AG09309 (cell line): ENCODE results near the gene UBC.

Experiments used
- DNase-seq: peaks from one replicate; pipeline ENCODE4 v3.0.0-alpha.2; 2010; ENCODE audit warnings: low read depth
- H3K4me3 ChIP-seq: 2 replicates; pipeline ENCODE4 v1.5.1; 2011; ENCODE audit warnings: mild to moderate bottlenecking, low read depth, low read length, moderate library complexity; ENCODE audit not compliant: control insufficient read depth
- TF ChIP-seq, protein P1 (sequence below): IDR thresholded peaks from 2 replicates; pipeline ENCODE4 v1.5.1; 2011; ENCODE audit warnings: mild to moderate bottlenecking, low read depth, low read length, inconsistent platforms; ENCODE audit not compliant: insufficient read depth, control insufficient read depth; ENCODE audit errors: missing control alignments

UBC gene

DNA sequence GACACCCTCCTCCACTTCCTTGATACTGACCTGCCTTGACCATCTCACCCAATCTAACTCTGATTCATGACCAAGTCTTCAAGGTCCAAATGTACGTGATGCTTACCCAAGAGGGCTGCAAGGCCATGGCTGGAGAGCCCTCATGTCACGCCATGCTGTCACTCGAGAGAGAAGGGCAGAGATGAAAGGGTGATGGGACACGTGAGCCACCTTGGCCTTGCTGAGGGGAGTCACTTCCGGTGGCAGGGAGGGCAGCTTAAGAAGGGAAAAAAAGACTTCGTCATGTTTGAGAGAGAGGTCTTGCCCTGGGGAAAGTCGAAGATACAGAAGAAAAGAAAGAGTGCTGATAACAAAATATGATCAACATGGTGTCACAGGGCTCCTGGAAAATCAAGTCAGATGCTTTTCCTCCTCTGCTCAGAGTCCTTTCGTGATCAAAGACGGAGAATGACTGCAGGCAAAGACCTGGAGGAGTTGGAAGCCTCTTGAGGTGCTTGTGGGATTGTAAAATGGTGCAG is 47.5 kb downstream of the UBC start:
- no peak for DNase-seq
- H3K4me3 ChIP-seq = no peak overlapping the region
- TF ChIP-seq, protein P1, sequence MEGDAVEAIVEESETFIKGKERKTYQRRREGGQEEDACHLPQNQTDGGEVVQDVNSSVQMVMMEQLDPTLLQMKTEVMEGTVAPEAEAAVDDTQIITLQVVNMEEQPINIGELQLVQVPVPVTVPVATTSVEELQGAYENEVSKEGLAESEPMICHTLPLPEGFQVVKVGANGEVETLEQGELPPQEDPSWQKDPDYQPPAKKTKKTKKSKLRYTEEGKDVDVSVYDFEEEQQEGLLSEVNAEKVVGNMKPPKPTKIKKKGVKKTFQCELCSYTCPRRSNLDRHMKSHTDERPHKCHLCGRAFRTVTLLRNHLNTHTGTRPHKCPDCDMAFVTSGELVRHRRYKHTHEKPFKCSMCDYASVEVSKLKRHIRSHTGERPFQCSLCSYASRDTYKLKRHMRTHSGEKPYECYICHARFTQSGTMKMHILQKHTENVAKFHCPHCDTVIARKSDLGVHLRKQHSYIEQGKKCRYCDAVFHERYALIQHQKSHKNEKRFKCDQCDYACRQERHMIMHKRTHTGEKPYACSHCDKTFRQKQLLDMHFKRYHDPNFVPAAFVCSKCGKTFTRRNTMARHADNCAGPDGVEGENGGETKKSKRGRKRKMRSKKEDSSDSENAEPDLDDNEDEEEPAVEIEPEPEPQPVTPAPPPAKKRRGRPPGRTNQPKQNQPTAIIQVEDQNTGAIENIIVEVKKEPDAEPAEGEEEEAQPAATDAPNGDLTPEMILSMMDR = no peak

DNA sequence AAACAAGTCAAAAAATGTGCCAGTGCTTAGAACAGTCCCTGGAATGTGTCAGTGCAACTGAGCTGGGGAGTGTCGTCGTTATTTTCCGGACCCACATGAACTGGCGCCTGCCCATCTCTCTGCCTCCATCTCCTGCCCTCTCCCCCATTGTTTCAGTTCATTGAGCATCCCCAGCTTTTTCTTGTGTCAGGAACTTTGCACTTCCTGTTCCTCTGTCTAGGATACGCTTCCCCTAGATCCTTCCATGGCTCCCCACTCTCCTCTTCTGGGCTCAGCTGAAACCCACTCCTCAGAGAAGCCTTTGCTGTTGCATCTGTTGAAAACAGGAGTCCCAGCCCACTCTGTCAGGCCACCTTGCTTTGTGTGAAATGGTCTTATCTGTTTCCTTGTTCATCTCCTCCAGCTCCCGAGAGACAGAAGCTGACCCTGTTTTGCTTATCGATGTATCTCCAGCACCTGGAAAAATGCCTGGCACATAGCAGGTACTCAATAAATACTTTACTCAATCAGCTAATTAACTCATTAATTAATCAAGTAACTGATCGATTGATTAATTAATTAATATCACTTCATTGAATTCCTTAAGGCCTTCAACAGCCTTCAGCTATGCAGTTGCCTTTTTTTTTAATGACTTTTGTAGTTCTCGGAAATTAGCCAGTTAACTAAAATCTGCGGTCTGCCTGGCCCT is 48.1 kb downstream of the UBC start:
- TF ChIP-seq, protein P1 = no peak
- H3K4me3 ChIP-seq = no peak overlapping the region
- no peak for DNase-seq

DNA sequence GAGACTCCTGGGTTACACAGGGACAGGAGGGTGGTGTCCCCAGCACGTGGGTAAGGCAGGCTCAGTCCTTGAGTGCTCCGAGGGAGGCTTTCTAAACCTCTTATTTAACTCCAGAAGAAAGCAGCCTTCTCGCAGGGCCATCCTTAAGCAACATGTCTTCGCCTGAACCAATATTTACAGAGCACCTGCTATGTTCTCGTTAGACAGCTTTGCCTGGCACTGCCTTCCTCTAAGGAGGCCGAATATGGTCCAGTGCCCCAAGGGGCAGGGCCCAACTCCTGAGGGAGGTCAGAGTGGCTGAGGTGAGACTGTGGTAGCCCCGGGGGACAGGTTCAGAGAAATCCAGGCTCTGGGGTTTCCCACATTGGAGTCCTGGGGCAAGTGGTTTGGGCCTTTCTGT is 48.7 kb downstream of the UBC start:
- H3K4me3 ChIP-seq = no peak overlapping the region
- DNase-seq = no peak
- TF ChIP-seq, protein P1 = no peak

DNA sequence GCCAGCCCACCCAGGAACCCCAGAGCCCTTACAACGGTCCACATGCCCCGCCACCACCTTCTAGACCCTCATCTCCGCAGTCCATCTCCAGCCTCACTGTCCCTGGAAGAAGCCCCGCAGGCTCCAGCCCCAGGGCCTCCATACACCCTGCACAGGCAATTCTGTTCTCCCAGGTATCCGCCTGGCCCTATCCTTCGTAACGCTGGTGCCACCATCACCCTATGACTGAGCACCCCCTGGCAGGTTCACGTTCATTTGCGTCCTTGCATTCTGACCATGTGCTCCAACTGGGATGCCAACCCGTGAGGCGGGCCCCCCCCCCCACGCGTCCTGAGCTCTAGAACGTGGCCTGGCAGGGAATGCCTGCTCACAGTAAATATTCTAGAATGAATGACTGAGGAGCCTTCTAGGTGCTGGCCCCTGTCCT is 50.1 kb downstream of the UBC start:
- DNase-seq = no peak
- H3K4me3 ChIP-seq = peak overlapping the region; percentile 53
- TF ChIP-seq, protein P1 = no peak

DNA sequence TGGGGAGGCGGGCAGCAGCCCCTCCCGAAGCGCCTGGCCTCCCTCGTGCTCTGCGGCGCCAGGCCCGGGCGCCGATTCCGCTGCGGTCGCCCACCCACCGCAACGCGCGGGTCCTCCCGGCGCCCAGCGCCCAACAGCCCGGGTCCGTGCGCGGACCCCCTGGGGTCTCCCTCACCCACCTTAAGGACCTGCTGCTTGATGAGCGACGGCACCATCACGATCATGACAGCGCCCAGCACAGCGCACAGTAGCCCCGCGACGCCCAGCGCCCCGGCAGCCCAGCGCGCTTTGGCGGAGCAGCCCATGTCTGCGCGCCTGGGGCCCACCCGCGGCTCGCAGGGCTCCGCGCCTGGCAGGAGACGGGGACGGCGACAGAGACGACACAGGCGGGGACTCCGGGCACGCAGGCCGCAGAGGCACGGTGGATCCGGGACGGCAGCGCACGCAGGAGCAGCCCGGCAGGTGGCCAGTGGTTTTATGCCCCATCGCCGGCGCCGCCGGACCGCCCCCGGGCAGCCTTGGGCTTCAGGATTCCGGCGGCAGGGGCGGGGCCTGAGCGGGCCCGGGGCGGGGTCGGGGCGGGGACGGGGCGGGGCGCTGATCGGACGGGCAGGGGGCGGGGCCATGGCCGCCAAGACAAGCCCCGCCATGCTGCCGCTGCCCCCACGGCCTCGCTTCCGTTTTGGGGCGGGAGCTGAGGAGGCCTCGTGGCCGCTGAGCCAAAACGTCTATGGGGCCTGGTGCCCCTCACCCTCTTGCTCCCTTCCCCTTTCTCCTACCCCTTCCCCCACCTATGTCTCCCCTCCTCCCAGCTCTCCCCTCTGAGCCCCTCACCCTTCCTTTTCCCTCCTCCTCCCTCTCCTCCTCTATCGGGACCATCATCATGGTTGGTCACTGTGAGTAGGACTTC is 50.8 kb downstream of the UBC start, which contains the start of gene SCARB1:
Gene SCARB1, minus strand, starts transcription at position 449 of the 910 bp plus-strand sequence. Its CDS starts 144 bp downstream, at position 305.
- H3K4me3 ChIP-seq = peak within 1 kb of the TSS; percentile 53
- TF ChIP-seq, protein P1 = no peak
- DNase-seq = peak; percentile 14

GRCh38 chr12:124862768-124863415 is 51.6 kb downstream of the UBC start:
- TF ChIP-seq, protein P1 = no peak
- DNase-seq = no peak
- H3K4me3 ChIP-seq = peak overlapping the region; percentile 53
